HG03139 (cell line): ENCODE results near the gene SCLY.

Source experiments
- ATAC-seq: cut with Tn5 transposase; IDR thresholded peaks from one replicate; pipeline ENCODE4 v1.9.1; 2021; ENCODE audit not compliant: unreplicated experiment

SCLY gene

DNA sequence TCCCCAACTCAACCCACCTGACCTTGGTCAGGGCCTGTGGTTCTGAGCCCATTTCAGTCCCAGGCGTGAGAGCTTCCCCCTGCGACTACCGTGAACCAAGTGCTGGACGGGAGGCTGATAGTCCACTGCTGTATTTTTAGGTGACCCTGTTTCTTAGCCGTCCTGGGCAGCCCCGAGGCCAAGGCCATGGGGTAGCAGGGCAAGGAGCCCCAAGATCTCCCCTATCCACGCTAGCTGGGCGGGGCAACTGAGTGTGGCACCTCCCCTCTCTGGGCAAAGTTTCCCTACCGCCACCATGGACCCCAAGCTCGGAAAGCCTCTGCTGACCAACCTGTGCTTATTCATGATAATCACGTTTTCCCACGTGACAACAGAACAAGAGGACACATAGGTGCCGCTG is 77.1 kb downstream of the SCLY start:
- no peak for ATAC-seq

DNA sequence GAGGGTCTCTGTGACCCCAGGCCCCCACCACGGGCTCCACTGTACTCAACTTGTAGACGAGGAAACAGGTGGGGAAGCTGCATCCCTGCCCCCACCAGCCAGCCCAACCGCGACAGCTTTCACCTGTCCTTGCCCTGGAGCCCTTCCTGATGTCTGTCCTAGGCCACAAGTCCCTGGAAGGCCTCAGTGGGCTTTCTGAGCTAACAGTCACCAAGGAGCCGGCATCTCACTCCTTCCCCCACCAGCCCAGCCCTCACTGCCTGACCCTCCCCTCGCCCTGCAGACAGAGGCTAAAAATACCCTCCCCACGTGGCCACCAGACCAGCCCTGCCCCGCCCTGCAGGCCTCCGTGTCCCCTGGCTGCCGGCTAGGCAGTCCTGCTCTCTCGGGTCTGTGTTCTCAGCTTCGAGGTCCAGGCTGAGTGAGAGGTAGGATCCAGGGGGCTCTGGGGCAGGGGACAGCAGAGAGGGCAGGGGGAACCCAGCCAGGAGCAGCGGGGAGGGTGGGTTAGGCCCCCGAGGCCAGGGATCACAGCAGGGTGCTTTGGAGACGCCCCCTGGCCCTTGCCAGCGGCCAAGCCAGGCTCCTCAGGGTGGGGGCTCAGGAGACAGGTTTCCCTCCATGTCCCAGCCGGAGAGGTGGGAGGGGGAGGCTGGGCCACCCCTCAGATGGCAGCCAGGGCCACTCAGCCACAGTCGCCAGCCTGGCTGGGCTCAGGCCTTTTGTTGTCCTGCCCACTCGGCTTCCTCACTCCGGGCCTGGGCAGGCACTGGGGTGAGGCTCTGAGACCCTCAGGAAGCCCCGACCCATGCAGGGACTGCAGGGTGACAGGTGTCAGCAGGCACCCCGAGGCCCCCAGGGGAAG is 77.8 kb downstream of the SCLY start, which contains the start of gene KLHL30:
Gene KLHL30 (plus strand): TSS at position 338 of the 865 bp plus-strand sequence. CDS start 2,087 bp downstream, outside the sequence.
- ATAC-seq = no peak

DNA sequence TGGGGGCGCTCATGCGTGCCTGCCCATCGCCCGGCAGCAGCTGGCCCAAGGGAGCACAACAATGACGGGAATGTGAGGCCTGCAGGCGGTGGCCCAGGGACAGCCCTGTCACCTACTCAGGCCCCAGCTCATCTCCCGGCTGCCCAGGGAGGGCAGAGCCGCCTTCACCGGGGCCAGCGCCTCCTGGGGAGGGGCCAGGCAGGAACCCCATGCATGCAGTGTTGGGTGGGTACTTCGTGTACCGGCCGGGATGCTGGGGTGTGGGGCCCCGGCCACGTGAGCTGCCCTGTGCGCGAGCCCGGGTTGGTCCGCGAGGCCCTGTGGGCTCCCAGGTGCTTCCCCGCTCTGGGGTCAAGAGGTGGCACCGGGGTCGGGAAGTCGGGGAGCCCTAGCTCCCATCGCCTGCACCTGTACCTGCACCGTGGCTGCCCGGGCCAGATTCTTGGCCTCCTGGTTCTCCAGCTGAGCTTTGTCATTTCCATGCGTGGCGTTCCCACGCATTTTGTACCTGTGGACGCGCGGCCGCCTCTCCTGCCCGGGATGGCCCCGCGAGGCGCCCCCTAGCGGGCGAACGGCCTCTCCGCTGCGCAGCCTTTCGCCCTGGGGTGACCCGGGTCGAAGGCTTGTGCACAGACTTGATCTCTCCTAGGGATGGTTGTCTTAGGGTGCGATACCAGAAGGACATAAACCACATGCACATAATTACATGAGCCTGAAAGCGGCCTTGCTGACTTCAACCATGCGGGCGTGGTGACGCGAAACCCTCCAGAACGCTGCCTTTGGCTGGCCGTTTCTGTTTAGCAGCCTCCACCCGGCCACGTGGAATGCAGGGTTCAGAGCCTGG is 78.6 kb downstream of the SCLY start:
- no peak for ATAC-seq

DNA sequence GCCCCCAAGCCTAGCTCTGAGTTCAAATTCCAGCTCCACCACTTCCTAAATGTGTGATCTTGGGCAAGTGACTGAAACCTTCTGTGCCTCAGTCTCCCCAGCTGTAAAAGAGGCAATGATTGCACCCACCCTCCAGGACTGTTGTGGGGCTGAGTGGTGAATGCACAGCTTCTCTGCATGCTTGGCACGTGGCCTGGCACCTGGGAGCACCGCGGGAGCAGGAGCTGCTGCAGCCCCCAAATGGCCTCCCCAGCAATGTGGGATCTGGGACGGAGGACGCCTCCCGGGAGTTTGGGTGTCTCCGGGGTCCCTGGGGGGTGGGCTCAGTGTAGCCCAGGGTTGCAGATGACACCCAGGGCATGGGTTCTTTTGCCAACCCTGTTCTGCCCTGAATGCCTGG is 79.2 kb downstream of the SCLY start:
- ATAC-seq = no peak

DNA sequence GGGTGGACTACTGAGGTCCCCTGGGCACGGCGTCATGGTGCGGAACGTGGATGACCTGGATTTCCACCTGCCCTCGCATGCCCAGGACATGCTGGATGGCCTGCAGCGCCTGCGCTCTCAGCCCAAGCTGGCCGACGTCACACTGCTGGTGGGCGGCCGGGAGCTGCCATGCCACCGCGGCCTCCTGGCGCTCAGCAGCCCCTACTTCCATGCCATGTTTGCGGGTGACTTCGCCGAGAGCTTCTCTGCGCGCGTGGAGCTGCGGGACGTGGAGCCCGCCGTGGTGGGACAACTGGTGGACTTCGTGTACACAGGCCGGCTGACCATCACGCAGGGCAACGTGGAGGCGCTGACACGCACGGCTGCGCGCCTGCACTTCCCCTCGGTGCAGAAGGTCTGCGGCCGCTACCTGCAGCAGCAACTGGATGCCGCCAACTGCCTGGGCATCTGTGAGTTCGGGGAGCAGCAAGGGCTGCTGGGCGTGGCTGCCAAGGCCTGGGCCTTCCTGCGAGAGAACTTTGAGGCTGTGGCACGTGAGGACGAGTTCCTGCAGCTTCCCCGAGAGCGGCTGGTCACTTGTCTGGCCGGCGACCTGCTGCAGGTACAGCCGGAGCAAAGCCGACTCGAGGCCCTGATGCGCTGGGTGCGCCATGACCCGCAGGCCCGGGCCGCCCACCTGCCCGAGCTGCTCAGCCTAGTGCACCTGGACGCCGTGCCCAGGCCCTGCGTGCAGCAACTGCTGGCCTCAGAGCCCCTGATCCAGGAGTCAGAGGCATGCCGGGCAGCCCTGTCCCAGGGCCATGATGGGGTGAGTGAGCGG is 80.1 kb downstream of the SCLY start:
- ATAC-seq = no peak

DNA sequence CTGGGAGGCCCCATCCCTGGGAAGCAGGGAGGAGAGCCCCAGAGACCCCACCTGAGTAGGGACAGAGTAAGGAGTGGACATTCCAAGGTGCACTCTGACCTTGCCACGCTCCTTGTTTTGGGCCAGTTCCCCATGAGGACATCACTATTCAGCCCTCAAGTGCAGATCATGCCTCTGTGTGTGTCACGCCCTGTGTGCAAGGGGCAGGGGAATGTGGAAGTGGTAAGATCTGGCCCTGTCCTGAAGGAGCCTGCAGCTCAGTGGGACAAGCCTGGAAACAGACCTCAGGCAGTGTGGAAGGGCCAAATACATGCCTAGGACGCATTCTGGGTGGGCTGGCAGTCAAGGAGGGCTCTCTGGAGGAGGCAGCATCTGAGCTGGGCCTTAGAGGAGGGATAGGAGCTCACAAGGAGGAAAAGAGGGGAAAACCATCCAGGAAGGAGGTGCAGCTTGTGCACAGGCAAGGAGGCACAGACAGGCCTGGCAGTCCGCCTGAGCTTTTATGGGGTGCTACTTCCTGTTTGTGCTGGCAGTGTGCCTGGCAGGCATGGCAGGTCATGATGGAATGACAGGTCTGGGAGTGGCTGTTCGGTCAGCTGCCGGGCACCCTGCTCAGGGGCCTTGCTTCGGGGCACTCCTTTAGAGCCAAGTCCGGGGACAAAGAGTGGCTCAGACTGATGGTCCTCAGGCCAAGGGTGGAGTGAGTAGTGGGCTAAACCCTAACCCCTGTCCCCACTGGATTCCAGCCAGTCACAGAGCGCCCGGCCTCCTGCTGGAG is 80.9 kb downstream of the SCLY start:
- ATAC-seq = no peak

DNA sequence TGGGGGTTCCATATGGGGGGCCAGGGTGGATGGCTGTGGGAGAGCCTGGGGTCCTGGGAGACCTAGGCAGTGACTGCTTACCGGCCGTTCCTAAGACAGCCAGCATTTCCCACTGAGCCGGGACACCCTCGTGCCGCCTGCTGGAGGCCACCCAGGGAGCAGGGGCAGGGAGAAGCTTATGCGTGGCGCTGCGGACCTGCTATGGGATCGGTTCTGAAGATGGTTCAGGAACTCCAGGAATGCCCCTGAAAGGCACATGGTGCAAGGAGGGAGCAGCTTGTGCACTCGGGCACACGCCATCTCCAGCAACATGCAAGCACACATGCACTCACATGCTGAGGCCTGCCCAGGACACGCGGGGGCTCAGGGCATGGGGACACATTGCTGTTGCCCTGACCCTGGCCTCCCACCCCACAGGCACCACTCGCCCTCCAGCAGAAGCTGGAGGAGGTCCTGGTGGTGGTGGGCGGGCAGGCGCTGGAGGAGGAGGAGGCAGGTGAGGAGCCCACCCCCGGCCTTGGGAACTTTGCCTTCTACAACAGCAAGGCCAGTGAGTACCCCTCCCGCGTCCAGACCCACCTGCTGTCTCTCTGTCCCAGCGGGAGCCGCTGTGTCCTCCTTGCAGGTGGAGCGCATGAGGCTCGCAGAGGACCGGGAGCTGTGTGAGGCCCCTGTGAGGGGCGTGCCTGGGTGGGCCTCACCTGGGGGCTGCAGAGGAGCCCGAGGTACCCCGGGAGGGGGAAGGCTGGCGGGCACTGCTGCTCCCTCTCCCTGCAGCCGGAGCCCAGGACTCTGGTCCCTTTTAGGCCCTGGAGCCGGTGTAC is 81.8 kb downstream of the SCLY start:
- ATAC-seq = no peak

DNA sequence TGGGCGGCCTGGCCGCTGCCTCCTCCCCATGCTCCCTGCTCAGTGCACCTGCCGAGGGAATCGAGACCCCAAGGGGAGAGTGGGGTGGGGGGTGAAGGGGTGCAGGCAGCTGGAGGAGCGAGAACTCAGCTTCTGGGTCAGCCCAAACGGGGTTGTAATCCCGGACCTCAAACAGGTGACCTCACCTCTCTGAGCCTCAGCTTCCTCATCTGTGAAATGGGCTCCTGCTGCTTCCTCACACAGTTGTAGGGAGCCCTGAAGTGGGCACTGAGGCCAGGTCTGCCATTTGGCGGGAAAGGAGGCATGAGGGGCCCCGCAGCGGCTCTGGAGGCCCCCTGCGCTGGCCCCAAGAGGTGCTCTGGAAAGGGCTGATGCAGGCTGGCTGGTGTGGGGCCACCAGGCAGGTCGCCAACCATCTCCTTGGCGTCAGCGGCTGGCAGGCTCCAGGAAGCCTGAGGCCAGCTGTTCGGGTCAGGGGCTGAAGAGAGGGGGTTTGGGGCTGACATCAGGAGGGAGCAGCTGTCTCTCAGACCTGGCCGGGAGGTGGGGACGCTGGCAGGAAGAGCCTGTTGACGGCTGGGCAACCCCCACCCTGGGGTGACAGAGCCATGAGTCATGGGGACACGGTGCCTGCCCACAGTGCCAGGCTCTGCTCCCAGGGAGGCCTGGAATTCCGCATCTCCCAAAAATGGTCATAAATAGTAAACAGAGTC is 82.6 kb downstream of the SCLY start:
- ATAC-seq = no peak

DNA sequence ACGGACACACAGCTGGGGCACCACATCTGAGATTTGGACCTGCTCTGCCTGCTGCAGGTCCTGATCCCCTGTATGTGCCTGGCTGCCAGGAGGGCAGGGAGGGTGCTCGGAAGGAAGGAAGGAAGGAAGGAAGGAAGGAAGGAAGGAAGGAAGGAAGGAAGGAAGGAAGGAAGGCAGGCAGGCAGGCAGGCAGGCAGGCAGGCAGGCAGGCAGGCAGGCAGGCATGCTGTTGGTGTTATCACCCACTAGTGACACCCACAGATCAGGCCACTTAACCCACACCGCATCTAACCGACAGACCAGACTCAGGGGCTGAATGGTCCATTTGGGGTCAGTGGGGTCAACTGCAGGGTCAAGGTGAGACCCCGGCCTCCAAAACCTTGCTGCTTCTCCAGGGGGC is 83.5 kb downstream of the SCLY start:
- ATAC-seq = no peak

DNA sequence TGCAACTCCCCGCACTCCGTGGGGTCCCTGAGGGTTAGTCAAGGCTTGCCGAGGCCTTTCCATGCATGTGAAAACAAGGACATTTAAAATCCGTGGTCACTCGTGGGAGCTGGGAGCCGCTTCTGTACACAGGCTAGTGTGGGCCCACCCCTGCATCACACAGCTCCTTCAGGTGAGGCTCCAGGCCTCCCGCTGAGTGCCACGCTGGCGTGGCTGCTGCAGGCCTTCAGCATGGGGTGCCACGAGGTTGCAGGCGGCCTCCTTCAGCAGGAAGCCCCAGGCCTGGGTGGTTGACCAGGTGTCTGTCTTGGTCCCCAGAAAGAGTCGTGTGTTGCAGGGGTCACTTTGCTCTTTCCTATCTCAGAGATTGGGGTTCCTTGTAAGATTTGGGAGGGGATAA is 84.2 kb downstream of the SCLY start:
- ATAC-seq = no peak

DNA sequence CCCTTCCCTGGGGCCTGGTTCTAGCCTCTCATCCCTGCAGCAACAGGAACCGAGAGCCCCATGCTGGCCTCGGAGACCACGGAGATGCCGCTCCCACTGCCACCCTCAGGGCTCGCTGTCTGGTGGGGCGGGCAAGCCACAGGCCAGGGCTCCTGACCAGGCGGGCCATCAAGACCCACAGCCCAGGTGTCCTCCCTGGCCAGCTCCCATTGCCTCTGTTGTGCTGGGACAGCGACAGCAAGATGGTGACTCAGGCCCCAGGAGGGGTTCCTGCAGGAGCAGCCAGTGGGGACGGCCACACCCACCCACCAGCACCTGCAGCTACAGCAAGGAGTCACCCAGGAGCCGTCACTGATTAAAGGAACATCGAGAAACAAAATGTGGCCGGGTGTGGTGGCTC is 85.0 kb downstream of the SCLY start:
- ATAC-seq = no peak

DNA sequence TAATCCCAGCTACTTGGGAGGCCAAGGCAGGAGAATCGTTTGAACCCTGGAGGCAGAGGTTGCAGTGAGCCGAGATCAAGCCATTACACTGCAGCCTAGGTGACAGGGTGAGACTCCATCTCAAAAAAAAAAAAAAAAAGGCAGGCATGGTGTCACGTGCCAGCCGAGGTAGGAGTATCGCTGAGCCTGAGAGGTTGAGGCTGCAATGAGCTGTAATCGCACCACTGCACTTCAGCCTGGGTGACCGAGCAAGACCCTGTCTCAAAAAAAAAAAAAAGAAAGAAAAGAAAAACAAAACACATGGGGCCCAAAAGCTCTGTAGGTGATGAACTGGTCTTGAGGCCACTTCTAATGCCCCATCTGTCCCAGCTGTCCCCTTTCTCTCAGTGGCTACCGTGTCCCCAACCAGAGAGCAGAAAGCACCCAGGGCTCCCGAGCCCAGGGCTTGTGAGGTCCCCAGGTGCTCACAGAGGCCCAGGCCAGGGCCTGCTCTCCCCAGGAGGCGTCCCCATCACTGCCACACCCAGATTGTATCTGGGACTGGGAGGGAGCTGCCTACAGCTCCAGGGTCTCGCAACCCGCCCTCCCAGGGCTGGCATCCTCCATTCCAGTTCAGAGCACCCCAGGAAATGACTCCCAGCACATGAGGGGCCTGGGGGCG is 86.2 kb downstream of the SCLY start:
- no peak for ATAC-seq

DNA sequence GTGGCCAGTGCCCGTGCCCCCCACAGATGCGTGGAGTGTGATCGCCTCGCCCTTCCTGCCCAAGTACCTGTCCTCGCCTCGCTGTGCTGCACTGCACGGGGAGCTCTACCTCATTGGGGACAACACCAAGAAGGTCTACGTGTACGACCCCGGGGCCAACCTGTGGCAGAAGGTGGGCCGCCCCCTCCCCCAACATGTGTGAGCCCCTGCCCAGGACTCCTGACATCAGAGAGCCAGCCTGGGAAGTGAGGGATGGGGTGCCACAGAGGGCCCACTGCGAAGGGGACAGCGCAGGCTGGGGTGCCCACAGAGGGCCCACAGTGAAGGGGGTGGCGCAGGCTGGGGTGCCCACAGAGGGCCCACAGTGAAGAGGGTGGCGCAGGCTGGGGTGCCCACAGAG is 88.2 kb downstream of the SCLY start:
- no peak for ATAC-seq
